SK-N-DZ (cell line): Measurements from ENCODE around the gene RUFY3.
A peak's percentile ranks its signal among the peaks of the same experiment; 100 is the strongest.
"Not testable (repeated sequence)": the region's sequence is repeated elsewhere in the genome, so short reads cannot be mapped to it uniquely, and the experiment has no call there.

ENCODE experiments used
- DNase-seq: peaks from one replicate; pipeline ENCODE4 v3.0.0-alpha.2; 2015; ENCODE audit warnings: low spot score
- small RNA-seq, 2 experiments: library from RNA; depleted of rRNA; stranded (forward); fragments of <200 nt; gene quantifications; one replicate each; pipeline ENCODE3, GENCODE V24; 2014

The RUFY3 gene

GRCh38 chr4:70839589-70840093 is 117.9 kb downstream of the RUFY3 start, which contains the start of gene GRSF1:
Gene GRSF1, minus strand, starts transcription at chr4:70839890. Its CDS starts 63 bp downstream, at chr4:70839827.
- DNase-seq, result peak; percentile 77

- peak; percentile 26 for DNase-seq
These were observed 118.4 kb downstream of the RUFY3 start for GRCh38 chr4:70840137-70840536.

- DNase-seq, result not testable (repeated sequence)
These were observed 118.9 kb downstream of the RUFY3 start for GRCh38 chr4:70840631-70841030.

GRCh38 chr4:70841211-70841610 is 119.4 kb downstream of the RUFY3 start:
- DNase-seq, result no peak

GRCh38 chr4:70841951-70842350 is 120.2 kb downstream of the RUFY3 start:
- no peak for DNase-seq

- no peak for DNase-seq
These were observed 121.1 kb downstream of the RUFY3 start for GRCh38 chr4:70842761-70843435.

GRCh38 chr4:70844180-70844579 is 122.4 kb downstream of the RUFY3 start:
- DNase-seq, result no peak

GRCh38 chr4:70849291-70849690 is 127.5 kb downstream of the RUFY3 start:
- DNase-seq, result no peak

- DNase-seq, result no peak
These were observed 133.7 kb downstream of the RUFY3 start for GRCh38 chr4:70855464-70855863.

Small RNA genes within 50 kb of the gene (small RNA-seq; reads per million reads assigned to genes)
- gene RF00026 (0 reads per million in 2 experiments), gene RNU6-520P (0 reads per million in 2 experiments), gene RNU6-784P (0 to 0.03 reads per million in 2 experiments), gene RNU6-891P (0 reads per million in 2 experiments)
